ENCODE results near the gene PEPD. TPM values are rescaled to one million over a fixed set of nuclear protein-coding genes. Genes with fewer than 3 reads are reported as not detected.

PEPD gene
- total RNA-seq, 4 donors from 2014 or later = 116 to 1,166 (median 748) TPM

GRCh38 chr19:33471111-33471996, 50.2 kb downstream of the PEPD start:
- H3K27me3 ChIP-seq = no peaks in the 10 kb centered on the region
- peaks cover 0 to 37% (median 0%) of the 10 kb centered on the region in 3 donors for H3K36me3 ChIP-seq
- TF ChIP-seq CTCF (IDR thresholded peaks at IDR 0.05) (no peak), POLR2A (IDR thresholded peaks at IDR 0.05) (no peak)
- no peaks in the 10 kb centered on the region for H3K9me3 ChIP-seq
- no peaks in the 10 kb centered on the region for H3K4me1 ChIP-seq
- no peak overlapping the region for H3K27ac ChIP-seq
- H3K4me3 ChIP-seq = no peak overlapping the region
- peak in 1 of 3 donors; percentile 31 for DNase-seq

- Histone ChIP-seq H3K27ac (no peak overlapping the region), H3K4me3 (no peak overlapping the region), H3K27me3 (no peaks in the 10 kb centered on the region), H3K4me1 (no peaks in the 10 kb centered on the region), H3K9me3 (no peaks in the 10 kb centered on the region), H3K36me3 (peaks cover 0 to 36% (median 0%) of the 10 kb centered on the region in 3 donors)
- peak in 1 of 3 donors; percentile 23 for DNase-seq
- TF ChIP-seq POLR2A (IDR thresholded peaks at IDR 0.05) (no peak), CTCF (IDR thresholded peaks at IDR 0.05) (no peak)
Measured at GRCh38 chr19:33470686-33471085, 50.9 kb downstream of the PEPD start.

- peaks cover 0 to 39% (median 0%) of the 10 kb centered on the region in 3 donors for H3K36me3 ChIP-seq
- no peaks in the 10 kb centered on the region for H3K27me3 ChIP-seq
- no peak overlapping the region for H3K27ac ChIP-seq
- no peaks in the 10 kb centered on the region for H3K9me3 ChIP-seq
- no peaks in the 10 kb centered on the region for H3K4me1 ChIP-seq
- no peak overlapping the region for H3K4me3 ChIP-seq
- no peak for TF ChIP-seq POLR2A (IDR thresholded peaks at IDR 0.05)
- no peak for TF ChIP-seq CTCF (IDR thresholded peaks at IDR 0.05)
- peak in 1 of 3 donors; percentile 24 for DNase-seq
Measured at GRCh38 chr19:33470040-33470330, 51.6 kb downstream of the PEPD start.

- TF ChIP-seq CTCF (IDR thresholded peaks at IDR 0.05) (no peak), POLR2A (IDR thresholded peaks at IDR 0.05) (no peak)
- peak in 2 of 3 donors; percentile 36 to 39 for DNase-seq
Measured at GRCh38 chr19:33469171-33470039, 52.2 kb downstream of the PEPD start.

GRCh38 chr19:33468361-33469170, 53.0 kb downstream of the PEPD start:
- H3K27ac ChIP-seq = no peak overlapping the region
- TF ChIP-seq CTCF (IDR thresholded peaks at IDR 0.05) = no peak
- TF ChIP-seq POLR2A (IDR thresholded peaks at IDR 0.05) = no peak
- peak in 2 of 3 donors; percentile 37 to 47 for DNase-seq

More at GRCh38 chr19:33469171-33470039, 52.2 kb downstream of the PEPD start:
- Histone ChIP-seq H3K9me3 (no peaks in the 10 kb centered on the region), H3K36me3 (peaks cover 0 to 39% (median 0%) of the 10 kb centered on the region in 3 donors), H3K27me3 (no peaks in the 10 kb centered on the region), H3K4me1 (no peaks in the 10 kb centered on the region), H3K27ac (no peak overlapping the region), H3K4me3 (no peak overlapping the region)

More at GRCh38 chr19:33468361-33469170, 53.0 kb downstream of the PEPD start:
- Histone ChIP-seq H3K4me3 (no peak overlapping the region), H3K9me3 (no peaks in the 10 kb centered on the region), H3K36me3 (peaks cover 0 to 37% (median 0%) of the 10 kb centered on the region in 3 donors), H3K4me1 (no peaks in the 10 kb centered on the region), H3K27me3 (no peaks in the 10 kb centered on the region)

Measured in Peyer's patch (tissue), 4 donors.